AG10803 (cell line): ENCODE measurements around the gene WFS1.

Experiments used
- DNase-seq: peaks from one replicate; pipeline ENCODE4 v3.0.0; 2010; ENCODE audit warnings: low read depth
- H3K4me3 ChIP-seq: 2 replicates; pipeline ENCODE4 v1.5.1; 2011; ENCODE audit warnings: mild to moderate bottlenecking, low read length, control low read depth
- TF ChIP-seq, protein P1 (sequence below): conservative IDR thresholded peaks from 2 replicates; pipeline ENCODE4 v1.5.1; 2011; ENCODE audit warnings: mild to moderate bottlenecking, low read length, control low read depth, inconsistent platforms

Gene WFS1

DNA sequence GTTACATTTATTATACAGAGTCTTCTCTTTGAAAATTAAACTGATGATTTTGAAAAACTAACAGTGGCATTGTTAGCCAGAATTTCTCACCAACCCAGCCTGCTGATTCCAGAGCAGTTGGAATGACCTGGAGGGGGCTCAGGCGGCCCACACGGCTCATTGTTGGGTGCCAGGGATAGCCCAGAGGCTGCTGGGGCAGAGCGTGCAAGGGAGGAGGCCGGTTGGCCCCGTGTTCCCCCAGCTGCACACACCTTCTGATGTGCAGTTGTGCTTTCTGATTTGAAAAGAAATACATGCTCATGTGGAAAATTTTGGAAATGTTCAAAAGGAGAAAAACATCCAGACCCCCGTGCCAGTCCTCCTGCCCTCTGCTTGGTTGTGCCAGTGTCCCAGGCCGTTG lies 20.6 kb downstream of the WFS1 start:
- H3K4me3 ChIP-seq, result no peak overlapping the region
- TF ChIP-seq, protein P1, sequence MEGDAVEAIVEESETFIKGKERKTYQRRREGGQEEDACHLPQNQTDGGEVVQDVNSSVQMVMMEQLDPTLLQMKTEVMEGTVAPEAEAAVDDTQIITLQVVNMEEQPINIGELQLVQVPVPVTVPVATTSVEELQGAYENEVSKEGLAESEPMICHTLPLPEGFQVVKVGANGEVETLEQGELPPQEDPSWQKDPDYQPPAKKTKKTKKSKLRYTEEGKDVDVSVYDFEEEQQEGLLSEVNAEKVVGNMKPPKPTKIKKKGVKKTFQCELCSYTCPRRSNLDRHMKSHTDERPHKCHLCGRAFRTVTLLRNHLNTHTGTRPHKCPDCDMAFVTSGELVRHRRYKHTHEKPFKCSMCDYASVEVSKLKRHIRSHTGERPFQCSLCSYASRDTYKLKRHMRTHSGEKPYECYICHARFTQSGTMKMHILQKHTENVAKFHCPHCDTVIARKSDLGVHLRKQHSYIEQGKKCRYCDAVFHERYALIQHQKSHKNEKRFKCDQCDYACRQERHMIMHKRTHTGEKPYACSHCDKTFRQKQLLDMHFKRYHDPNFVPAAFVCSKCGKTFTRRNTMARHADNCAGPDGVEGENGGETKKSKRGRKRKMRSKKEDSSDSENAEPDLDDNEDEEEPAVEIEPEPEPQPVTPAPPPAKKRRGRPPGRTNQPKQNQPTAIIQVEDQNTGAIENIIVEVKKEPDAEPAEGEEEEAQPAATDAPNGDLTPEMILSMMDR, result no peak
- no peak for DNase-seq

DNA sequence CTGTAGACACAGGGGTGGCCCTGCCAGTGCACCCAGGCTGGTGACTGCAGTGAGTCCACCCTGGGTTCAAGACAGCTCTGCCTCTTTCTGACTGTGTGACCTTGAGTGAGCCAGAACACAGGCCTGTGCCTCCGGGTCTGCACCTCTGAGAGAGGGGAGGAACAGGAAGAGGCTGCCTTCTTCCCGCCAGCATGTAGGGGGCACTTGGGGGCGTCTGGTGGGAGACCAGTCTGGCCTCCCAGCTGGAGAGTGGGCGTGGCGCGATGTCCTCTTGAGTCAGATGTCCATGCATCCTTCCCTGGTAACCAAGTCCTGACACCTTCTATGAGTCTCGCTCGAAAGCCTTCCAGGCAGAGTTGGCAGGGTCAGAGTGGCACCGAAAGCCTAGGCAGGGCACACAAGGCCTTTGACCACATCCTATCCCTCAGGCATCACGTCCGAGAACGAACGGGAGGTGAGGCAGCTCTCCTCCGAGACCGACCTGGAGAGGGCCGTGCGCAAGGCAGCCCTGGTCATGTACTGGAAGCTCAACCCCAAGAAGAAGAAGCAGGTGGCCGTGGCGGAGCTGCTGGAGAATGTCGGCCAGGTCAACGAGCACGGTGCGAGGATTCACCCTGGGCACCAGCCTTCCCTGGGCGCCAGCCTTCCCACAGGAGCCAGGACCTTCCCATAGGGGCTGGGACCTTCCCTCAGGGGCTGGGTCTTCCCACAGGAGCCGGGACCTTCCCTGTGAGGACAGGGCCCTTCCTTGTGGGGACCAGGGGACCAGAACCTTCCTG lies 21.3 kb downstream of the WFS1 start:
- TF ChIP-seq, protein P1, result no peak
- DNase-seq, result no peak
- H3K4me3 ChIP-seq, result no peak overlapping the region

- no peak overlapping the region for H3K4me3 ChIP-seq
- TF ChIP-seq, protein P1, result no peak
- DNase-seq, result no peak
These were observed 22.2 kb downstream of the WFS1 start for GRCh38 chr4:6291784-6292297.

GRCh38 chr4:6292376-6293096 lies 22.9 kb downstream of the WFS1 start:
- TF ChIP-seq, protein P1, result no peak
- no peak for DNase-seq
- H3K4me3 ChIP-seq, result no peak overlapping the region

DNA sequence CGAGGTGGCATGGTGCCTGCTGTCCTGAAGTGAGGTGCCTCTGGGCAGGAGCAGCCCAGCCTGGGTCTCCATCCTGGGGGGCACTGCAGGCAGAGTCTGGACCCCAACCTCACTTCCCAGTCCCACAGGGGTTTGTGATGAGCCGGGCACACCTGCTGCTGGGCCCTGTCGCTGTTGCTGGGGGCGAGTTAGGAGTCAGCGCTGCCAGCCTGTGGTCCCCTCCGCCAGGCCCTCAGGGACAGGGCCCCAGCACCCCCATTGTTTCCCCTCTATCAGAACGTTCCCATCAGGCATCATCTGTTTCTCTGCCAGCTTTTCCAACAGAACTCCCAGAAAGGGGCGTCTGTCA lies 23.4 kb downstream of the WFS1 start:
- H3K4me3 ChIP-seq, result no peak overlapping the region
- DNase-seq, result no peak
- TF ChIP-seq, protein P1, result no peak

GRCh38 chr4:6293661-6294060 lies 24.0 kb downstream of the WFS1 start:
- TF ChIP-seq, protein P1, result no peak
- no peak for DNase-seq
- H3K4me3 ChIP-seq, result no peak overlapping the region
